Inferior parietal cortex (tissue), 1 donor: Measurements from ENCODE around the gene ZNF277.
A peak's percentile ranks its signal among the peaks of the same experiment; 100 is the strongest.

Experiments used
- DNase-seq: peaks from one replicate; pipeline ENCODE4 v3.0.0-alpha.2; 2016; ENCODE audit errors: extremely low spot score

Gene ZNF277

GRCh38 chr7:112185005-112185834 lies 21.3 kb upstream of the ZNF277 start:
- DNase-seq = no peak

- DNase-seq = no peak
Measured at GRCh38 chr7:112186300-112186699, 20.2 kb upstream of the ZNF277 start.

- DNase-seq = no peak
Measured at GRCh38 chr7:112188257-112188656, 18.2 kb upstream of the ZNF277 start.

- DNase-seq = no peak
Measured at GRCh38 chr7:112189691-112190090, 16.8 kb upstream of the ZNF277 start.

GRCh38 chr7:112190120-112190519 lies 16.4 kb upstream of the ZNF277 start:
- DNase-seq = no peak

- no peak for DNase-seq
Measured at GRCh38 chr7:112192236-112193154, 14.0 kb upstream of the ZNF277 start.

- no peak for DNase-seq
Measured at GRCh38 chr7:112193915-112194502, 12.5 kb upstream of the ZNF277 start.

GRCh38 chr7:112195717-112196116 lies 10.8 kb upstream of the ZNF277 start:
- no peak for DNase-seq

GRCh38 chr7:112197322-112197721 lies 9.2 kb upstream of the ZNF277 start:
- no peak for DNase-seq

- DNase-seq = no peak
Measured at GRCh38 chr7:112199035-112199655, 7.3 kb upstream of the ZNF277 start.

- no peak for DNase-seq
Measured at GRCh38 chr7:112199672-112200071, 6.8 kb upstream of the ZNF277 start.

- DNase-seq = no peak
Measured at GRCh38 chr7:112201411-112201810, 5.1 kb upstream of the ZNF277 start.

- no peak for DNase-seq
Measured at GRCh38 chr7:112201839-112202238, 4.7 kb upstream of the ZNF277 start.

GRCh38 chr7:112202816-112203215 lies 3.7 kb upstream of the ZNF277 start:
- no peak for DNase-seq

- no peak for DNase-seq
Measured at GRCh38 chr7:112203365-112203739, 3.1 kb upstream of the ZNF277 start.

GRCh38 chr7:112204499-112205342 lies 1.8 kb upstream of the ZNF277 start:
- peak; percentile 61 for DNase-seq

GRCh38 chr7:112205343-112206237 lies 905 bp upstream of the ZNF277 start:
- DNase-seq = peak; percentile 41

GRCh38 chr7:112206991-112207592 lies 597 bp downstream of the ZNF277 start:
- DNase-seq = no peak

- no peak for DNase-seq
Measured at GRCh38 chr7:112207765-112208164, 1.3 kb downstream of the ZNF277 start.
